ENCODE results near the gene PGAP3. TPM values are rescaled to one million over a fixed set of nuclear protein-coding genes. Genes with fewer than 3 reads are reported as not detected.

The PGAP3 gene
- total and polyA plus RNA-seq, 8 donors = 3.2 to 42.9 (median 16.3) TPM

GRCh38 chr17:39648616-39649366, 39.1 kb downstream of the PGAP3 start:
- Histone ChIP-seq H3K4me1 (peaks cover 18 to 54% (median 33%) of the 10 kb centered on the region in 4 donors), H3K9me3 (no peaks in the 10 kb centered on the region), H3K4me3 (no peak overlapping the region), H3K27ac (no peak overlapping the region), H3K27me3 (no peaks in the 10 kb centered on the region), H3K36me3 (peaks cover 0 to 6% (median 2%) of the 10 kb centered on the region in 4 donors)
- WGBS, 5 donors = 77 to 86% (median 81%) methylated on average over 15 of the region's 15 CpGs
- no peak for DNase-seq
- intact Hi-C loops (cut with DNase I; ENCODE audit: low total_unique reads) = no loop called here
- no peak for TF ChIP-seq EP300 (IDR thresholded peaks at IDR 0.05)
- no peak for TF ChIP-seq POLR2AphosphoS5 (IDR thresholded peaks at IDR 0.05)
- TF ChIP-seq POLR2A (IDR thresholded peaks at IDR 0.05) = no peak
- TF ChIP-seq CTCF (IDR thresholded peaks at IDR 0.05) = no peak

- Histone ChIP-seq H3K4me3 (no peak overlapping the region), H3K4me1 (peaks cover 5 to 54% (median 34%) of the 10 kb centered on the region in 4 donors), H3K36me3 (peaks cover 0 to 9% (median 2%) of the 10 kb centered on the region in 4 donors), H3K27ac (no peak overlapping the region), H3K9me3 (no peaks in the 10 kb centered on the region), H3K27me3 (no peaks in the 10 kb centered on the region)
- no peak for TF ChIP-seq EP300 (IDR thresholded peaks at IDR 0.05)
- TF ChIP-seq POLR2AphosphoS5 (IDR thresholded peaks at IDR 0.05) = no peak
- TF ChIP-seq POLR2A (IDR thresholded peaks at IDR 0.05) = no peak
- TF ChIP-seq CTCF (IDR thresholded peaks at IDR 0.05) = no peak
- no peak for DNase-seq
- 83 to 90% (median 85%) methylated on average over 4 to 5 of the region's 5 CpGs for WGBS, 5 donors
- intact Hi-C loops (cut with DNase I; ENCODE audit: low total_unique reads) = no loop called here
These were observed 40.6 kb downstream of the PGAP3 start for GRCh38 chr17:39647256-39647655.

- Histone ChIP-seq H3K27ac (no peak overlapping the region), H3K4me3 (no peak overlapping the region), H3K36me3 (peaks cover 0 to 3% (median 0%) of the 10 kb centered on the region in 4 donors), H3K27me3 (no peaks in the 10 kb centered on the region), H3K9me3 (no peaks in the 10 kb centered on the region), H3K4me1 (peaks cover 23 to 68% (median 62%) of the 10 kb centered on the region in 4 donors)
- no peak for DNase-seq
- intact Hi-C loops (cut with DNase I; ENCODE audit: low total_unique reads) = no loop called here
- TF ChIP-seq POLR2AphosphoS5 (IDR thresholded peaks at IDR 0.05) (no peak), CTCF (IDR thresholded peaks at IDR 0.05) (no peak), EP300 (IDR thresholded peaks at IDR 0.05) (no peak), POLR2A (IDR thresholded peaks at IDR 0.05) (no peak)
- WGBS, 5 donors = 74 to 100% (median 82%) methylated on average over 1 to 4 of the region's 4 CpGs
These were observed 44.6 kb downstream of the PGAP3 start for GRCh38 chr17:39643271-39643670.

GRCh38 chr17:39642291-39643074, 45.4 kb downstream of the PGAP3 start:
- TF ChIP-seq POLR2AphosphoS5 (IDR thresholded peaks at IDR 0.05) (no peak), POLR2A (IDR thresholded peaks at IDR 0.05) (no peak), CTCF (IDR thresholded peaks at IDR 0.05) (no peak), EP300 (IDR thresholded peaks at IDR 0.05) (no peak)
- Histone ChIP-seq H3K9me3 (no peaks in the 10 kb centered on the region), H3K27ac (no peak overlapping the region), H3K36me3 (peaks cover 0 to 3% (median 0%) of the 10 kb centered on the region in 4 donors), H3K27me3 (no peaks in the 10 kb centered on the region), H3K4me3 (no peak overlapping the region), H3K4me1 (peaks cover 28 to 76% (median 69%) of the 10 kb centered on the region in 4 donors)
- WGBS, 5 donors = 82 to 89% (median 83%) methylated on average over 8 to 9 of the region's 9 CpGs
- intact Hi-C loops (cut with DNase I; ENCODE audit: low total_unique reads) = no loop called here
- no peak for DNase-seq
